Measurements from ENCODE around the gene SCARF2.
"Not testable (repeated sequence)": the region's sequence is repeated elsewhere in the genome, so short reads cannot be mapped to it uniquely, and the experiment has no call there.

Gene SCARF2, protein sequence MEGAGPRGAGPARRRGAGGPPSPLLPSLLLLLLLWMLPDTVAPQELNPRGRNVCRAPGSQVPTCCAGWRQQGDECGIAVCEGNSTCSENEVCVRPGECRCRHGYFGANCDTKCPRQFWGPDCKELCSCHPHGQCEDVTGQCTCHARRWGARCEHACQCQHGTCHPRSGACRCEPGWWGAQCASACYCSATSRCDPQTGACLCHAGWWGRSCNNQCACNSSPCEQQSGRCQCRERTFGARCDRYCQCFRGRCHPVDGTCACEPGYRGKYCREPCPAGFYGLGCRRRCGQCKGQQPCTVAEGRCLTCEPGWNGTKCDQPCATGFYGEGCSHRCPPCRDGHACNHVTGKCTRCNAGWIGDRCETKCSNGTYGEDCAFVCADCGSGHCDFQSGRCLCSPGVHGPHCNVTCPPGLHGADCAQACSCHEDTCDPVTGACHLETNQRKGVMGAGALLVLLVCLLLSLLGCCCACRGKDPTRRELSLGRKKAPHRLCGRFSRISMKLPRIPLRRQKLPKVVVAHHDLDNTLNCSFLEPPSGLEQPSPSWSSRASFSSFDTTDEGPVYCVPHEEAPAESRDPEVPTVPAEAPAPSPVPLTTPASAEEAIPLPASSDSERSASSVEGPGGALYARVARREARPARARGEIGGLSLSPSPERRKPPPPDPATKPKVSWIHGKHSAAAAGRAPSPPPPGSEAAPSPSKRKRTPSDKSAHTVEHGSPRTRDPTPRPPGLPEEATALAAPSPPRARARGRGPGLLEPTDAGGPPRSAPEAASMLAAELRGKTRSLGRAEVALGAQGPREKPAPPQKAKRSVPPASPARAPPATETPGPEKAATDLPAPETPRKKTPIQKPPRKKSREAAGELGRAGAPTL

DNA sequence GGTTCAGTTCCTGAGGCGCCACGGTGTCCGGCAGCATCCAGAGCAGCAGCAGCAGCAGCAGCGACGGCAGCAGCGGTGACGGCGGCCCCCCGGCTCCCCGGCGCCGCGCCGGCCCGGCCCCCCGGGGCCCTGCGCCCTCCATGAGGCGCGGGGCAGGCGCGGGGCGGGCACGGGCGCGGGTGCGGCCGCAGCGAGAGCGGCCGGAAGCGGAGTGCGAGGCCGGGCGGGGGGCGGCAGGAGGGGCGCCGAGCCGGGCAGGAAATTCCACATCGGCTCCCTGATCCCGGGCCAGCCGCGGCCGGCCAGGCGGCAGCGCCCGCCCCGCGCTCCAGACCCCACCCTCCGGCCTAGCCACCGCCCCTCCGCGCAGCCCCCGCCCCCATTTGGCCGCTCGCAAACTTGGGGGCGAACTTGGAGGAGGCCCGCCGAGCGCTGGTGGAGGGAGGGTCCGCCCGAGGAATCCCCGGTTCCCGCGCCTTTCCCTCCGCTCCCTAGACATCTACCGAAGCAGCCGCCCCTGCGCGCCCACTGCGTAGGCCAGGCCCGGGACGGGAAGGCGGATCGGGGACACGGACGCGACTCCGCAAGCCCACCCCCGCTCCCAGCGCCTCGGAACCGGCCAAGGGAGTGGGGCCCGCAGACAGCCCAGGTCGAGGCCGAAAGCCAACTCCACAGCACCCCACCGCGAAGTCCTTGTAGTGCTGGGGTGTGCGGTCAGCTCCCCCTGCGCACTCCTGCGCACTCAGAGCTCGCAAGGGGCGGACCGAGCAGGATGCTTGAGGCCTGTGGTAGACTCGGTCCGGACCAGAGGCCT is at the start of gene SCARF2:
Gene SCARF2 (minus strand): TSS at position 213 of the 814 bp plus-strand sequence. CDS start 71 bp downstream, at position 142.
- no peak for DNase-seq

- DNase-seq = no peak
These were observed 48.6 kb upstream of the SCARF2 start for GRCh38 chr22:20486229-20486628.

DNA sequence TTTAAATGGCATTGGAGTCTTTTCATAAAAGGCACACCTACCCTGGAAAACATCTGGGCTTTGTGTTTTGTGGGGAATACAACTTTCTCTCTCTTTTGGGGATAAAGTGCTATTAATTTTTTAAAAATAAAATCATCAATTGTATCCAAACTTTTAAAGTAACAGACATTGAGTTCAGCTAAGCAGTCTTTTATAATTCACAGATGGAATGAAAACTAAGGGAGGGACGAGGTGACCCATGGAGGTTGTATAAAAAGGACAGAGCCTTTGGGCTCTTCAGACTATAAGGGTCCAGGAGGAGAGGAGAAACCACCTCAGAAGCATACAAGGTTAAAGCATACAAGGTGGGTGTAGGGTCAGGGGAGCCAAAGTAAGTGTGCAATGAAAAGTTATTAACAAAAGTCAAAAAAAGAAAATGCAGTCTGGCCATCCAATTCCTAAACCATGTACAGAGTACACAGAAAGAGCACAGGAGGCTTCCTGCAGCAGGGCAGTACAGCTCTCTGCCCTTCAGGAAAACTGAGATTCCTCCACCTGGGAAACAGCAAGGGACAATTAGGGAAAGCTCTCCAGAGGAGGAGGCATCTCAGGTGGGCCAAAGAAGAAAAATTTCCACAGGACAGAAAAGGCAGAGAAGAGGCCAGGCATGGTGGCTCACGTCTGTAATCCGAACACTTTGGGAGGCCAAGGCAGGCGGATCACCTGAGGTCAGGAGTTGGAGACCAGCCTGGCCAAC is 47.5 kb upstream of the SCARF2 start:
- DNase-seq = no peak

DNA sequence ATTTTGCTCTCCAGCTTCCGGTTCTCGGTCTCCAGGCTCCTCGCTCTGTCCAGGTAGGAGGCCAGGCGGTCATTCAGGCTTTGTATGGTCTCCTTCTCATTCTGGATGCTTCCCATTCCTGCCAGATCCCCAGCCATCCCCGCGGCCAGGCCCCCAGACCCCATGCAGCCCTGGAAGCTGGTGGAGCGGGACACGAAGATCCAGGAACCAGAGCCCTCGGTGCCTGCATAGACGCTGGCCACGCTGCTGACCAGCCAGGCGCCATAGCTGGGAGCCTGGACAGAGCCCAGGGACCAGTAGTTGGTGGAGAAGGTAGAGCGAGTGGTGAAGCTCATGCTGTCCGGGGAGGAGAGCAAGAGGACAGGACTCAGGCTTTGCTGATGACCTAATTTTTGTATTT is 46.1 kb upstream of the SCARF2 start:
- DNase-seq = no peak

- not testable (repeated sequence) for DNase-seq
These were observed 45.5 kb upstream of the SCARF2 start for GRCh38 chr22:20483143-20483506.

DNA sequence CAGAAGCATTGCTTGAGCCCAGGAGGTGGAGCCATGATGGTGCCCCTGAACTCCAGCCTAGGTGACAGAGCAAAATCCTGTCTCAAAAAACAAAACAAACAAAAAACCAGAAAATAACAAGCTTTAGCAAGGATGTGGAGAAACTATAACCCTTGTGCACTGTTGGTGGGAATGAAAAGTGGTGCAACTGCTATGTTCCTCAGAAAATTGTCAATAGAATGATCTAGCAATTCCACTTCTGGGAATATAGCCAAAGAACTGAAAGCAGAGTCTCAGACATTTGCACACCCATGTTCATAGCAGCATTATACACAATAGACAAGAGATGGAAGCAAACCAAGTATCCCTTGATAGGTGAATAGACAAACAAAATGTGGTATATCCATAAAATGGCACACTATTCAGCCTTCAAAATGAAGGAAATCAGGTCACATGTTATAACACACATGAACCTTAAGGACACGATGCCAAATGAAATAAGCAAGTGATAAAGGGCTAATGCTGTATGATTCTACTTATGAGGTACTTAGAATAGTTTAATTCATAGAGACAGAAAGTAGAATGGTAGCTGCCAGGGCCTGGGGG is 42.1 kb upstream of the SCARF2 start:
- DNase-seq = no peak

- not testable (repeated sequence) for DNase-seq
These were observed 40.4 kb upstream of the SCARF2 start for GRCh38 chr22:20478059-20478458.

DNA sequence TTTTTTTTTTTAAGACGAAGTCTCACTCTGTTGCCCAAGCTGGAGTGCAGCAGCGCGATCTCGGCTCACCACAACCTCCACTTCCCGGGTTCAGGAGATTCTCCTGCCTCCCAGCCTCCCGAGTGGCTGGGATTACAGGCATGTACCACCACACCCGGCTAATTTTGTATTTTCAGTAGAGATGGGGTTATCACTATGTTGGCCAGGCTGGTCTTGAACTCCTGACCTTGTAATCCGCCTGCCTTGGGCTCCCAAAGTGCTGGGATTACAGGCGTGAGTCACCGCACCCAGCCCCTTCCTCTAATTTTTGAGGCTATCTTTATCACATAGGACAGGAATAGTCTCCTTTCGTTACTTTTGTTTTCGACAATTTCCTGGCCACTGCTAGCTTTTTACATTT is 37.9 kb upstream of the SCARF2 start:
- DNase-seq = not testable (repeated sequence)

DNA sequence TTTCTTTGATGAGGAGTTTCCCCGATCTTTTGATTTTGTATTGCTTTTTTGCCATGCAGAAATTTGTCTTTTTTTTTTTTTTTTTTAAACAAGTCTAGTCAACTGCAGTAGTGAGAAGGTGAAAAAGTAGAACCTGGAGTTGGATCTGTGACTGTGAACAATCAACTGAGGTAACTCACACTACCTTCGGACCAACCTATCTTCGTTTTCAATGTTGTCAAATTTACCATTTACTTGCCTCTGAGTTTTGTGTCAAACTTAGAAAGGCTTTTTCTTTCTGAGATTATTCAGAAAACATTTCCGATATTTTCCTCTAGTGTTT is 37.5 kb upstream of the SCARF2 start:
- no peak for DNase-seq

DNA sequence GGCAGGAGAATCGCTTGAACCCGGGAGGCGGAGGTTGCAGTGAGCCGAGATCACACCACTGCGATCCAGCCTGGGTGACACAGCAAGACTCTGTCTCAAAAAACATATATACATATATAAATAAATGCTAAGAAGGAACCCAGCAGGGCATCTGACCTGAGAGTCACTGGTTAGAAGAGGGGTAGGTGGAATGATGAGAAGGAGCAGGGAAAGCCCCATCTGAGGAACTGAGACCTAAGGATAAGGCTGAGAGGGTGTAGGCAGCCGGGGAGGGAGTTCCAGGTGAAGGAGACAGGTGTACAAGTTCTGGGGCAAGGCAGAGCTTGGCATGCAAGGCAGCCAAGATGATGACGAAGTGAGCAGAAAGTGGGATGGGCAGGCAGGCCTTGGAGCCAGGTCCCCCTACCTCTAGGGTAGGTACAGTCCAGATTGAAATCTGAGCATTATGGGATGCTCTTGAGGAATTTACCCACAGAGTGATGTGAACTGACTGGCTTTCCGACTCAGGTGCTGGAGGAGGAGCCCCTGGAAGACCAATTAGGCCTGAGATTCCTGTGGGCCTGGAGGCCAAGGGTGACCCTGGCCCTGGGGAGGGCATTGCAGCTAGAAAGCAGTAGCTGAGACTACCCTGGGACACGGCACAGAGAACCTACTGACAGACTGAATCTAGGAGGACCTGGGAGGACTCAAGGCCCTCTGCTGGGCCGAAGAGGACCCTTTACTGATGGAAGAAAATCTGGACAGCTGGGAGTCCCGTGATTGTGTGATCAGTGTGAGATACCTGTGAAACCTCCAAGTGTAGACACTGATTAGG is 35.2 kb upstream of the SCARF2 start:
- DNase-seq = no peak

- no peak for DNase-seq
These were observed 33.7 kb upstream of the SCARF2 start for GRCh38 chr22:20471126-20471833.

DNA sequence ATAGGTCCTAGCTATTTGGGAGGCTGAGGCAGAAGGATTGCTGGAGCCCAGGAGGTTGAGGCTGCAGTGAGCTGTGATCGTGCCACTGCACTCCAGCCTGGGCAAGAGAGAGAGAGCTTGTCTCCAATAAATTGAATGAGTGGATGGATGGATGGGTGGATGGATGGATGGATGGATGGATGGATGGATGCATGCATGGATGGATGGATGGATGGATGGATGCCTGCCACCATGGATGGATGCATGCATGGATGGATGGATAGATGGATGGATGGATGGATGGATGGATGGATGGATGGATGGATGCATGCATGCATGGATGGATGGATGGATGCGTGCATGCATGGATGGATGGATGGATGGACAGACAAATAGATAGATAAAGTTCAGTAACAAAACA is 32.9 kb upstream of the SCARF2 start:
- DNase-seq = not testable (repeated sequence)

DNA sequence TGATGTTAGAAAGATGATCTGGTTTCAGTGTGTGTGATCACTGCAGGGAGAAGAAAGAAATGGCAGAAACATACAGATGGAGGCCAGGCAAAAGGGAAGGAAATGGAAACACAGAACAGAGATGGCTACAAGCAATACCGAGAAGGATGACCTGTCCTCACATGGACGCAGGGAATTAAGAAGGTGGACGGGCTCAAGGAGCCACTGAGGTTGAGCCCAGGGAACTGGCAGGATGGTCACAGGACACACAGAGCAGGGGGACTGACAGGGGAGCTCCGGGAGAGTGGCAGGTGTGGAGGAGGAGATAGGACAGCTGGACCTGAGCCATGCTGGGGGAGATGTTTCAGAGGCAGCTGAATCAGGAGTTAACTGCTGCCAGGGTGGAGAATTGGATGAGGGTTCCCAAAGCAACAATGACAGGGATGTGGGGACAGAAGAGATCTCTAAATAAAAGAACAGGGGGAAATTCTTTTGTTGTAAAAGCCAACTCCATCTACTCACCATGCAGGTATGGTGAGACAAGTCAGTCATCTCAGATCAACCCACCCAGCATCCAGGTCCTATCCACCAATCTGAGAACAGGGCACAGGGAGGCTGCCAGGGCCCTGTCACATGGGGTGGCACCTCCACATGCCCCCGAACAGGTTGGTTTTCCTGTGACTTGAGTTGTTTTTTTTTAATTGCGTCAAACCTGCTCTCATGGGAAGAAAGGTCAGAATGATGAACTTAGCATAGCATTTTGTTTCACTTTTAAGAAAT is 31.7 kb upstream of the SCARF2 start:
- DNase-seq = no peak

- DNase-seq = no peak
These were observed 29.2 kb upstream of the SCARF2 start for GRCh38 chr22:20466659-20467379.

- DNase-seq = no peak
These were observed 28.1 kb upstream of the SCARF2 start for GRCh38 chr22:20465759-20466077.

DNA sequence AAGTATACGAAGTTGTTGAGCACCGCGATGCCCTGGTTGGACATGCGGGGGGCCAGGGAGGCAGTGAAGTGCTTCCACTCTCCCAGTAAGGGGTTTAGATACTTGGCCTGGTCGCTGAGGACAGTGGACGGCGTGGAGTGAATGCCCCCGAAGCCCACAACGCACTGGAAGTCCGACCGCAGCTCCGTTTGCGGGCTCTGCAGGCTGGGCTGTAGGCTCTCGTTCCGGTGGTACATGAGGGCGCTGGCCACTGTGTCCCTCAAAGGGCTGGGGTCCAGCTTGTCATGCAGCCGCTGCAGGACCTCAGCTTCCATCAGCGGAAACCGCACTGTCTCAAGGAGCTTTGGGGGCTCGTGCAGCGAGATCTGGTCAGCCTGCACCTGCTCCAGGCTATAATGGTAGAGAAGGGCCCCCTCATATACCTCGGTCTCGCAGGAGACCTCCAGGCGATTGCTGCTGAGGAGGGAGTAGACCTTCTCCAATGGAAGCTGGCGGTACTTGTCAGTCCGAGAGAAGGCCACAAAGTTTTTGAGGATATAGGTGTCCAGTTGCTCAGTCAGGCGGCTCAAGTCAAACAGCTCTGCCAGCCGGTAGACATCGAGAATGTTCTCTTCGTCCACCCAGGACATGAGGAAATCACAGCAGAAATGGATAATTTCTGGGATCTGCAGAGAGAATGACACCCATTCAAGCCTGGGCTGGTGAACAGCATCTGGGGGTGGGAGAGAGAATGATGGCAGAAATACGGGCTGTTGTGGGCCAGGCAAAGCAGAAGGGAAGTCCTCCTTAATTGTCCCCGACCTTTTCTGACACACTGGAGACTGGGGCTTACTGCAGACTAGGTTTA is 27.5 kb upstream of the SCARF2 start:
- no peak for DNase-seq

GRCh38 chr22:20464096-20464614 is 26.5 kb upstream of the SCARF2 start:
- DNase-seq = peak; percentile 58

Measured in activated naive CD4-positive, alpha-beta T cell treated with Interleukin-2 at 50 U/mL for 16 hours (primary cell).